Measurements from ENCODE around the gene POFUT2.
"Not testable (repeated sequence)": the region's sequence is repeated elsewhere in the genome, so short reads cannot be mapped to it uniquely, and the experiment has no call there.

POFUT2 gene

GRCh38 chr21:45325206-45326168 lies 37.8 kb upstream of the POFUT2 start:
- DNase-seq: no peak

DNA sequence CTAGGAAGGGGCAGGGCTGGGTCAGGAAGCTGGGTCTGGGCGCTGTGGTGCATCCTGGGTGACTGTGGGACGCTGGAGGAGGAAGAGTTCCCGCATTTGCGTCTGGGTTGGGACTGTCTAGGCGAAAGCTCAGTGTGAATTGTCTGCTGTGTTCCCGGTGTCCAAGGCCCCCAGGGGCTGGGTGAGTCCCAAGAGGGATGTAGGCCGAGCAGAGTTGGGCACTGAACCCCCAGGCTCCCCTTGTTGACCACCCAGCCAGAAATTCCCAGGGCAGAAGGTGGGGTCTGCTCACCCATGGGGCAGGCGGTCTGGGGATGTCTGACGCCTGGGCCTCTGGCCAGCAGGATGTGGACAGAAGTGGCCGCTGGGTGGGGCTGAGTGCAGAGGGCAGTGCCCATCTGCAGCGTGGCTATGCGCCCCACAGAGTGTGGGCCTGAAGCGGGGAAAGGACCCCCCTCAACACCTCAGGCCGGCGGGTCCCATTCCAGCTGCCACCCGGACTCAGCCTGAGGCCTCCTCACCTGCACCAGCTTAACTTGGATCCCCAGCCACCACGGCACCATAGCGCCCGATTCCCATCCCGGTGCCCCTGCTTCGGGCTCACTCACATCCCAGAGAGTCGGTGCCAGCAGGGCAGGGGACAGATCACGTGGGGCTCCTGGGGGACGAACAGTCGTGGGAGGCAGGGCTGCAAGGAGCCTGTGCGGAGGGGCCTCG lies 37.0 kb upstream of the POFUT2 start:
- no peak for DNase-seq

GRCh38 chr21:45323487-45324311 lies 36.0 kb upstream of the POFUT2 start:
- no peak for DNase-seq

DNA sequence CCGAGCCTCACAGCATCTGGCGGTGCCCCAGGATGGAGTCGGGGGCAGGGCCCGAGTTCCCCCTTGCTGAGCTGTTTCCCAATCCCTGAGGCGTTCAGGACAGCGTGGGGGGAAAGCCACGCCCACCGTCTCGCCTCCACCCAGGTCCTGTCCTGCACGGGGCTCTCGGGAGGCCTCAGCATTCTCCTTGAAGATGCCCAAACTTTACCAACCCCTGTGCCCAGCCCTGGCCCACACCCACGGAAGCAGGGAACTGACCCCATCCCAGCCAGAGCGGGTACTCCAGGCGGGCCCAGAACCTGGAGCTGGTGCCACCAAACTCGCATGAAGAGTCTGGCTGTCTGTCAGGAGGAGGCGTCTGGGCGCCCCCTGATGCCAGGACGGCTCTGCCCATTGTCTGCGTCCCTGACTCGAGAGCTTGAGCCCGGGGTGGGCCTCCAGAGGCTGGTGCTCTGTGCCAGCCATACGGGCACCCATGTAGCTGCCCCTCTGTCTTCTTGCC lies 35.3 kb upstream of the POFUT2 start:
- DNase-seq: no peak

DNA sequence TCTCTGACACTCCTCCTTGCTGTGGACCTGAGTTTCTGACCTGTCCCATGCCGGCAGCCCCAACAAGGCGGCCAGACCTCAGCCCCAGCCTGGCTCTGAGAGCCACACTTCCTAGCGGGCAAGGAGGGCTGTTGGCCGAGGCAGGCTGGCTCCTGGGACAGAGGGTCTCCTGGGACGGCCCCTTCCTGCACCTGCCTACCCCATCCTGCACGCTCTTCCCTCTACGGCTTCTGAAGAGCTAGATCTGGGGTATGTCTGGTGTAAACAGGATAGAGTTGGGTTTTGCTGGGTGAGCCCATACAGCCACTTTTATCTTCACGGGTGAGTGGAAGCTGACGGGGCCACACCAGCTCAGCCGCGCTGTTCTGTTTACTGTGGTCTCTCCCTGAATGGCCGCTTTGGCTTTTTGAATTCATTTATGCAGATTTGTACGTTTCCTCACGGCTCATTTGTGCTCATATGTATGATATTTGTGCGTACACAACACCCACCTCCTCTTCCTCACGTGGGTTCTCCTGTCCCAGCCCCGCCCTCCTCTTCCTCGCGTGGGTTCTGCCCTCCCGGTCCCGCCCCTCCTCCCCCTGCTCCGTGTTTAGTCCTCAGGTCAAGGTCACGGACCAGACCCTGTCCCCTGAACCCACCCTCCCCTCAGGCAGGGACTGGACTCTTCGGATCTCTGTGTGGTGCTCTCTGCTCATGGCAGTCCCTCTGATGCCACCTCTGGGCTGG lies 34.7 kb upstream of the POFUT2 start:
- no peak for DNase-seq

- no peak for DNase-seq
Observed at GRCh38 chr21:45320261-45321025, 32.7 kb upstream of the POFUT2 start.

DNA sequence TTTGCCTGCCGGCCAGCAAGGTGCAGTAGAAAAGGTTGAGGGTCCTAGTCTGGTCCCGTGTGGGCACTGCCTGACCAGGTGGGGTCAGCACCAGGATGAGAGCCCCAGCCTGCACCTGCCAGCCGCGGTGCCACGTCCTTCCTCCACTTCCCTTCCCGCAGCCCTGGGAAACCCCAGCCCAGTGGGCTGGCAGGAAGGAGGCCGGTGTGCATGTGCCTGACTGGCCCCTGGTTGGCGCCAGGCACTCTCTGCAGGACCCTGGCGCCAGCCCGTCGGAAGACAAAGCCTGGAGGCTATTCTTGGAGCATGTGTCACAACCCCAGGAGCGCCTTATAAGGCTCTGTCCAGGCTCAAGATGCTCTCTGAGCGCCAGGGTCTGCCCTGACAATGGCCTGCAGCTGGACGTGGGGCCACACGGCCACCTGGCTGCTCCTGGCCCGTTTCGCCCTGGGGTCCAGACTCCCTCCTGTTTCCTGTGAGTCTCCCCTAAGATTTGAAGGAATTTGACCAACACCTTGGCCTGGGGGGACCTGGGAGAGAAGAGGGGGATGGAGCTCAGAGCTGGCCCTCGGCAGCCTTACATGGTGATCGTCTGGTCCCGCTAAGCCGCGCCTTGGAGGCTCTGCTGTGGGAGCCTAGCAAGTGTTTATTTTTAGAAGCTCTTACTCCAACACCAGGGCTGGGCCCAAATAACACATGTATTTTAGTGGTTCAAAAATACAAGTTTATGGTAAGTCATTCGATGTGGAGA lies 31.9 kb upstream of the POFUT2 start:
- DNase-seq: no peak

- DNase-seq: no peak
Observed at GRCh38 chr21:45318556-45319404, 31.1 kb upstream of the POFUT2 start.

DNA sequence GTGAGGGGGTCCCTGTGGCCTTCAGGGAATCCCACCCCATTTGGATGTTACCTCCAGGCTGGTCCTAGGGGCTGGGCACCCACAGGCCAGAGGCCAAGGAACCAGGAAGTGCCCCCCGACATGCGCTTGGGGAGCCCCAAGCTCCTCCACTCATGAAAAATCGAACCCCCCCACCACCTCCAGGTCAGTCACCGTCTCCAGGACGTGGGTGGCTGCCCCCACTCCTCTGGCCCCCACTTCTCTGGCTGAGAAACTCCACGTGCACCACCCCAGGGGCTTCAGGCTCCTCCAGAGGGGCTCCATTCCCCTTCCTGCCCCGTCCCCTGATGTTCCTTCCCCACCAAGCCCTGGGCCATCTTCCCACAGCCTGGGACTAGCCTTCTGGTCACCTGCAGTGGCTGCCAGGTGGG lies 30.5 kb upstream of the POFUT2 start:
- DNase-seq: no peak

DNA sequence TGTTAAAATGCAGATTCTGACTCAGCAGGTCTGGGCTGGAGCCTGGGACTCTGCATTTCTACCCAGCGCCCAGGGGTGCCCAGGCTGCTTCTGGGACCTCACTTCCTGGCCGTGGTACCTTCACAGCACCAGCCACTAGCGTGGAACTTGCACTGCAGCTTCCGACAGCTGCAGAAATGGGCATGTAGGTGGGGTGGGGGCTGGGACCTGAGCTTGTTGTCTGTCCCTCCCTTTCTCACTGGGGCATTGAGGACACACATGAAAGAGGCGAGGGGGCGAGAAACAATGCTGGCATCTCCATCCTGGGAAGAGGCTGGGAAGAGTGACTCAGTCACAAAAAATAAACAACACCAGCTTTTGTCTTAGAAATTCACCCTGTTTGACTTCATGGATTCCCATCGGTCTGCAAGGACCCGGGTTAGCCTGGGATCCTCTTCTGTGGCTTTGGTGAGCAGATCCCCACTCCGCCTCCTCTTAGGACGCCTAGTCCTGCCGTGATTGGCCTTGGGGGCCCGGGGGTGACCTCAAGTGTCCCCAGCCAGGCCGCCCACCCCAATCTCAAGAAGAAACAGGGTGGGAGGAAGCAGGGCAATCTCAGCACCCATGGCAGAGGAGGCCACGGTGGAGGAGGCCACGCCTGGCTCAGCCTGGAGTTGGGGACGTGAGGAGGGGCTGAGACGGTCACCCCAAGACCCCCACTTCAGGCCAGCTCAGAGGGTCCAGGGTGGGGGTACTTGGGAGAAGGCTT lies 29.9 kb upstream of the POFUT2 start:
- DNase-seq: no peak

GRCh38 chr21:45316871-45317397 lies 29.2 kb upstream of the POFUT2 start:
- no peak for DNase-seq

DNA sequence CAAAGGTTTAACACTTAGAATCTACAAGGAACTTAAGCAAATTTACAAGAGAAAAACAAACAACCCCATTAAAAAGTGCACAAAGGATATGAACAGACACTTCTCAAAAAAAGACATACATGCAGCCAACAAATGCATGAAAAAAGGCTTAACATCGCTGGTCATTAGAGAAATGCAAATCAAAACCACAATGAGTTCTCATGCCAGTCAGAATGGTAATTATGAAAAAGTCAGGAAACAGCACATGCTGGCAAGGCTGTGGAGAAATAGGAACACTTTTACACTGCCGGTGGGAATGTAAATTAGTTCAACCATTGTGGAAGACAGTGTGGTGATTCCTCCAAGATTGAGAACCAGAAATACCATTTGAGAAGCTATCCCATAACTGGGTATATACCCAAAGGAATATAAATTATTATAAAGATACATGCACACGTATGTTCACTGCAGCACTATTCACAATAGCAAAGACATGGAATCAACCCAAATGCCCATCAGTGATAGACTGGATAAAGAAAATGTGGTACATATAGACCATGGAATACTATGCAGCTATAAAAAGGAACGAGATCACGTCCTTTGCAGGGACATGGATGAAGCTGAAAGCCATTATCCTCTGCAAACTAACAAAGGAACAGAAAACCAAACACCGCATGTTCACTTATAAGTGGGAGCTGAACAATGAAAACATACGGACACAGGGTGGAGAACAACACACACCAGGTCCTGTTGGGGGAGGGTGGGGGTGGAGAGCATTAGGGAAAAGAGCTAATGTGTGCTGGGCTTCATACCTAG lies 28.2 kb upstream of the POFUT2 start:
- DNase-seq: not testable (repeated sequence)

DNA sequence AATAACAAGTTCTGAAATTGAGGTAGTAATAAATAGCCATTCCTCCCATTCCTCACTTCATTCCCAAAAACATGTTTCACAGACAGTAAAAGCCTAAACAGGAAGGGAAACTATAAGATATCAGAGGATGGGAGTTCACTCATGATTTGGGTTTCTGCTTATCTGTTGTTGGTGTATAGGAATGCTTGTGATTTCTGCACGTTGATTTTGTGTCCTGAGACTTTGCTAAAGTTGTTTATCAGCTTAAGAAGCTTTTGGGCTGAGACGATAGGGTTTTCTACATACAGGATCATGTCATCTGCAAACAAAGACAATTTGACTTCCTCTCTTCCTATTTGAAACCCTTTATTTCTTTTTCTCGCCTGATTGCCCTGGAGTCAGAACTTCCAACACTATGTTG lies 26.0 kb upstream of the POFUT2 start:
- no peak for DNase-seq

DNA sequence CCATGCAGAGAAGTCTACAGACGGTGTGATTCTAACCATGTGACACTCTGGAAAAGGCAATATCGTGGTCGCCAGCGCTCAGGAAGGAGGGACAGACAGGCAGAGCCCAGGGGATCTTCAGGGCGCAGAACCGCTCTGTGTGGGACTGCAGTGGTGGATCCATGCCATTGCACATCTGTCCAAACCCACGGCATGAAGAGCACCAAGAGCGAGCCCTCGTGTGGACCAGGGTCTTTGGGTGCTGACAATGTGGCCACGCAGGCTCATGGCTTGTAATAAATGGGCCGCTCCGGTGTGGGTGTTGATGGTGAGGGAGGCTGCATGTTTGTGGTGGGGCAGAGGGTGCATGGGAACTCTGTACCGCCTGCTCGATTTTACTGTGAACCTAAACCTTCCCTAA lies 25.3 kb upstream of the POFUT2 start:
- DNase-seq: no peak

GRCh38 chr21:45312296-45312695 lies 24.6 kb upstream of the POFUT2 start:
- no peak for DNase-seq

- no peak for DNase-seq
Observed at GRCh38 chr21:45310459-45310858, 22.8 kb upstream of the POFUT2 start.

- DNase-seq: no peak
Observed at GRCh38 chr21:45309987-45310381, 22.3 kb upstream of the POFUT2 start.
